H1 (cell line): ENCODE results near the gene SMAGP. TPM values are rescaled to one million over a fixed set of nuclear protein-coding genes. Genes with fewer than 3 reads are reported as not detected.

Experiments used
- CBX5 ChIP-seq: fragments of 300-800, 300-1000 bp; sonication (generic); IDR thresholded peaks from 2 replicates; pipeline ENCODE4 v1.7.1; 2016; ENCODE audit warnings: antibody characterized with exemption, low read length, low read depth
- CEBPB ChIP-seq: IDR thresholded peaks from 2 replicates; pipeline ENCODE4 v1.6.1; 2012; ENCODE audit warnings: low read depth, low read length
- CHD2 ChIP-seq: IDR thresholded peaks from 2 replicates; pipeline ENCODE4 v1.6.1; 2012; ENCODE audit warnings: low read length, improper control_type of control experiment
- GABPA ChIP-seq: IDR thresholded peaks from 2 replicates; pipeline ENCODE4 v1.6.1; 2011; ENCODE audit warnings: mild to moderate bottlenecking, low read length, moderate library complexity, borderline replicate concordance; ENCODE audit not compliant: insufficient read depth
- KDM4A ChIP-seq: IDR thresholded peaks from one replicate; pipeline ENCODE4 v1.7.1; 2012; ENCODE audit warnings: low read depth, mild to moderate bottlenecking, moderate library complexity, low read length, inconsistent platforms; ENCODE audit not compliant: severe bottlenecking
- RBBP5 ChIP-seq: IDR thresholded peaks from 2 replicates; pipeline ENCODE4 v1.7.1; 2012; ENCODE audit warnings: low read depth, mild to moderate bottlenecking, inconsistent platforms, low read length, moderate library complexity, borderline replicate concordance
- SIX5 ChIP-seq: IDR thresholded peaks from 2 replicates; pipeline ENCODE4 v1.6.1; 2011; ENCODE audit warnings: mild to moderate bottlenecking, low read depth, low read length
- TAF1 ChIP-seq: IDR thresholded peaks from 2 replicates; pipeline ENCODE4 v1.6.1; 2011; ENCODE audit warnings: mild to moderate bottlenecking, low read depth, low read length
- YY1 ChIP-seq: IDR thresholded peaks from 2 replicates; pipeline ENCODE4 v1.6.1; 2011; ENCODE audit warnings: low read depth, mild to moderate bottlenecking, low read length
- polyA plus RNA-seq, 7 experiments: library from polyadenylated mRNA; depleted of rRNA in 3 of 7; stranded (reverse) in 5 of 7; unstranded in 2 of 7; fragments of >200 nt in 5 of 7; fragments of 200-250 nt in 2 of 7; gene quantifications; 1 replicate in 5 of 7; 2 replicates in 1 of 7; 4 replicates in 1 of 7; pipeline versions ENCODE4 v1.2.1 to v1.2.3, GENCODE V29; 2011 to 2013; ENCODE audit warnings: missing spikeins in 2 of 7, mixed read lengths in 2 of 7
- total RNA-seq: library from RNA; stranded (reverse); fragmentation: NEBNext Ultra II Directional; extraction: Animal tissue kit (Norgen Biotek cat#: 25700); gene quantifications from 2 replicates; pipeline ENCODE4 v1.2.1, GENCODE V29; 2021

Gene SMAGP
- total and polyA plus RNA-seq, 2 of the 8 experiments (the other 6 are each of a cell fraction or from before 2014, with no cell fraction given), result 9.4 to 12.7 TPM

GRCh38 chr12:51217968-51218606, 52.1 kb downstream of the SMAGP start, which contains the start of gene POU6F1 (continued):
- no peak for TF ChIP-seq CHD2
- TF ChIP-seq CEBPB, result no peak
- no peak for TF ChIP-seq CBX5
- TF ChIP-seq YY1, result 0 out of 2 replicates have a peak, but pooled peaks have one; percentile 4
- TF ChIP-seq SIX5, result no peak
- peak; percentile 40 for TF ChIP-seq KDM4A
- TF ChIP-seq RBBP5, result peak; percentile 46; the same call in 1 of the 2 replicates
- no peak for TF ChIP-seq TAF1
- no peak for TF ChIP-seq GABPA
